SK-N-MC (cell line): ENCODE results near the gene CHPF2.

Source experiments
- DNase-seq: peaks from one replicate; pipeline ENCODE4 v3.0.0-alpha.2; 2011; ENCODE audit warnings: low read depth, low spot score
- H3K27ac ChIP-seq: fragments of 200-600 bp; sonication (generic); 2 replicates; pipeline ENCODE4 v1.5.1; 2016; ENCODE audit warnings: mixed run types
- H3K36me3 ChIP-seq: fragments of 200-600 bp; sonication (generic); 2 replicates; pipeline ENCODE4 v1.6.1; 2017; ENCODE audit warnings: antibody characterized with exemption, low read length, mixed read lengths; ENCODE audit not compliant: insufficient read depth
- H3K4me3 ChIP-seq: fragments of 200-600 bp; sonication (generic); 2 replicates; pipeline ENCODE4 v1.5.1; 2016
- H3K9ac ChIP-seq: fragments of 200-600 bp; sonication (generic); 2 replicates; pipeline ENCODE4 v1.8.0; 2017; ENCODE audit warnings: mixed run types, mixed read lengths; ENCODE audit not compliant: insufficient read length
- H3K9me3 ChIP-seq: fragments of 200-600 bp; sonication (generic); 2 replicates; pipeline ENCODE4 v1.6.1; 2017; ENCODE audit warnings: low read depth, mild to moderate bottlenecking, antibody characterized with exemption, low read length, moderate library complexity, mixed read lengths
- EZH2 ChIP-seq: fragments of 200-600 bp; sonication (generic); IDR thresholded peaks from one replicate; pipeline ENCODE4 v1.6.1; 2017; ENCODE audit warnings: antibody characterized with exemption
- FOXP2 ChIP-seq: optimal IDR thresholded peaks from 2 replicates; pipeline ENCODE3; 2011; ENCODE audit warnings: mild to moderate bottlenecking, moderate library complexity; ENCODE audit not compliant: insufficient read depth; ENCODE audit errors: extremely low read length, control extremely low read depth
- POLR2AphosphoS5 ChIP-seq: IDR thresholded peaks from 2 replicates; pipeline ENCODE4 v1.6.1; 2012; ENCODE audit warnings: mild to moderate bottlenecking, low read depth, low read length, borderline replicate concordance

CHPF2 gene

DNA sequence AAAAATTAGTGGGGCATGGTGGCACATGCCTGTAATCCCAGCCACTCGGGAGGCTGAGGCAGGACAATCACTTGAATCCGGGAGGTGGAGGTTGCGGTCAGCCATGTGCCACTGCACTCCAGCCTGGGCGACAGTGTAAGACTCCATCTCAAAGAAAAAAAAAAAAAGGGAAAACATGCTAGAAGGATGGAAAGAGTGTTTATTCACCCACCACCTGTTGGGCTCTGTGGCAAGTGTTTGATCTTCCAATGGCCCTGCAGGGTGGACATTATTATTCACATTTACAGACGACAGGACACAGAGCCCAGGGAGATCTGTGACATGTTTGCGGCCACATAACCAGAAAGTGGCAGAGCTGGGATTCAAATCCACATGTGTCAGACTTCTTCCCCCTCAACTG is 49.4 kb downstream of the CHPF2 start:
- DNase-seq: no peak
- no peak overlapping the region for H3K27ac ChIP-seq
- H3K4me3 ChIP-seq: no peak overlapping the region
- TF ChIP-seq FOXP2 (no peak), POLR2AphosphoS5 (no peak), EZH2 (no peak)
- no peak overlapping the region for H3K9ac ChIP-seq
- H3K36me3 ChIP-seq: no peaks in the 10 kb centered on the region
- H3K9me3 ChIP-seq: no peaks in the 10 kb centered on the region

DNA sequence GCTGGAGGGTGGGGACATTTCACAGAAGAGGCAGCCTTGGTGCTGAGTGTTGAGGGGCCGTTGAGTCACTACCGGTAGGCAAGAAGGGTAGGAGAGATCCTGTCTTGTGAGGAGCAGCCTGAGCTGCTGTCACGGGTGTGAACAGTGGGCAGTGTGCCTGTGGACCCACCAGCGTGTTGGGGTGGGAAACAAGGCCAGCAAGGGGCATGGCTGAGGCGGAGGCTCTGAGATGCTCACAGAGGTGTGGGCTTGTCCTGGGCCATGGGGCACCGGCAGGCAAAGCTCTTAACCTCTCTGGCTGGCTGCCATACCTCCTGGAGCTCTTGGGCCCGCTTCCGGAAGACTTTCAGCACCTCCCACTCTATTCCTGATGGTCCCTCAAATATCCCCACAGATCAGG is 49.8 kb downstream of the CHPF2 start:
- H3K9ac ChIP-seq: no peak overlapping the region
- no peak overlapping the region for H3K27ac ChIP-seq
- no peak for TF ChIP-seq POLR2AphosphoS5
- no peak for TF ChIP-seq FOXP2
- no peak for TF ChIP-seq EZH2
- H3K36me3 ChIP-seq: no peaks in the 10 kb centered on the region
- H3K9me3 ChIP-seq: no peaks in the 10 kb centered on the region
- no peak overlapping the region for H3K4me3 ChIP-seq
- no peak for DNase-seq

DNA sequence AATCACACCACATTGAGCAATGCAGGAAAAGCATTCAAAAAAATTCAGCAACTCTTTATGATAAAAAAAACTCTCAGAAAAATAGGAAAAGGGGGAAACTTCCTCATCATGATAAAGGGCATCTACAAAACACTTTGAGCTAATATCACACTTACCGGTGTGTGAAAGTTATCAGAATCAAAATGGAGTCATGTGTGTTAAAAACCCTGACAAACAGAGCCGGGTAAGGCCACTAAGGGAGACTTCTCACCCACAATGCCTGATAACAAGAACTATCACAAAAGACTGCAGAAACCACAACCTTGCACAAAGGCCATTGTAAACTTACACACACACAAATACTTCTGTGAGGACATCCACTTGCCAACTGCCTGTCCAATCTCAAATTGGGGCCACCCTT is 51.0 kb downstream of the CHPF2 start:
- H3K4me3 ChIP-seq: no peak overlapping the region
- H3K9ac ChIP-seq: no peak overlapping the region
- TF ChIP-seq EZH2: no peak
- TF ChIP-seq FOXP2: no peak
- H3K9me3 ChIP-seq: no peaks in the 10 kb centered on the region
- no peak overlapping the region for H3K27ac ChIP-seq
- H3K36me3 ChIP-seq: no peaks in the 10 kb centered on the region
- no peak for DNase-seq

DNA sequence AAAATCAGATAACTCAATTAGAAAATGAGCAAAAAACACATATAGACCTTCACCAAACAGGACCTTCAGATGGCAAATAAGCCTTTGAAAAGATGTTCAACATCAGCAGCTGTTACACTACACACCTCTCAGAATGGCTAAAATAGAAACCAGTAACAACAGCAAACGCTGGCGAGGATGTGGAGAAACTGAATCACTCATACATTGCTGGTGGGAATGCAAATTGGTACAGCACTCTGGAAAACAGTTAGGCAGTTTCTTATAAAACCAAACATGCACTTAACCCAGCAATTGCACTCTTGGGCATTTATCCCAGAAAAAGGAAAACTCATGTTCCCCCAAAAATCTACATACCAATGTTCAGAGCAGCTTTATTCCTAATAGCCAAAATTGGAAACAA is 53.9 kb downstream of the CHPF2 start:
- DNase-seq: no peak
- H3K27ac ChIP-seq: no peak overlapping the region
- H3K9ac ChIP-seq: no peak overlapping the region
- H3K9me3 ChIP-seq: no peaks in the 10 kb centered on the region
- TF ChIP-seq EZH2 (no peak), POLR2AphosphoS5 (no peak), FOXP2 (no peak)
- H3K36me3 ChIP-seq: no peaks in the 10 kb centered on the region
- H3K4me3 ChIP-seq: no peak overlapping the region
